SK-N-SH (cell line): ENCODE data around the gene HNRNPAB. TPM values are rescaled to one million over a fixed set of nuclear protein-coding genes. Genes with fewer than 3 reads are reported as not detected.
A peak's percentile ranks its signal among the peaks of the same experiment; 100 is the strongest.

Experiments
- CTCF ChIA-PET: fragments of 300-600, 350-600 bp; formaldehyde crosslinking; extraction: SDS; loops from one replicate; lab custom pipeline; 2021; lab: Yijun Ruan, JAX
- POLR2A ChIA-PET: fragments of 350-600 bp; sonication (Branson Sonifier 250); formaldehyde crosslinking; extraction: SDS; loops from one replicate; lab custom pipeline; 2020; ENCODE audit warnings: antibody characterized with exemption, inconsistent platforms; lab: Yijun Ruan, JAX
- DNase-seq: peaks from one replicate; pipeline ENCODE4 v3.0.0; 2012
- H2AFZ ChIP-seq: fragments of 200-600 bp; sonication (generic); 2 replicates; pipeline ENCODE4 v1.8.1; 2016; ENCODE audit warnings: antibody characterized with exemption, mild to moderate bottlenecking, low read depth
- H3F3A ChIP-seq: fragments of 200-600 bp; sonication (generic); replicated peaks from 2 replicates; pipeline ENCODE3; 2016; ENCODE audit warnings: antibody characterized with exemption, mild to moderate bottlenecking; ENCODE audit not compliant: insufficient read depth
- H3K27ac ChIP-seq, 2 experiments: fragments of 200-500 bp in 1 of 2; fragments of 200-600 bp in 1 of 2; sonication (Bioruptor generic) in 1 of 2; sonication (generic), shearing (Covaris generic) in 1 of 2; 2 replicates each; pipeline versions ENCODE4 v1.5.1 to v1.6.1; 2014 to 2016; ENCODE audit warnings: low read depth in 2 of 2, inconsistent platforms in 1 of 2, low read length in 1 of 2, mild to moderate bottlenecking in 1 of 2, mixed read lengths in 1 of 2
- H3K27me3 ChIP-seq: fragments of 200-600 bp; sonication (generic), shearing (Covaris generic); 2 replicates; pipeline ENCODE4 v1.6.1; 2016; ENCODE audit warnings: mixed run types; ENCODE audit not compliant: insufficient read depth
- H3K36me3 ChIP-seq, 2 experiments: fragments of 200-500 bp in 1 of 2; fragments of 200-600 bp in 1 of 2; sonication (Bioruptor generic) in 1 of 2; sonication (generic) in 1 of 2; replicated peaks in 1 of 2; 2 replicates each; pipeline versions ENCODE3 to v1.5.1; 2014 to 2016; ENCODE audit warnings: low read length in 1 of 2, mild to moderate bottlenecking in 1 of 2; ENCODE audit not compliant: insufficient read depth in 2 of 2, control insufficient read depth in 1 of 2
- H3K4me1 ChIP-seq, 2 experiments: fragments of 200-500 bp in 1 of 2; fragments of 200-600 bp in 1 of 2; sonication (Bioruptor generic) in 1 of 2; sonication (generic), shearing (Covaris generic) in 1 of 2; 2 replicates each; pipeline versions ENCODE4 v1.5.1 to v1.6.1; 2014 to 2016; ENCODE audit warnings: low read depth in 1 of 2, low read length in 1 of 2, mixed run types in 1 of 2; ENCODE audit not compliant: insufficient read depth in 2 of 2, control insufficient read depth in 1 of 2
- H3K4me2 ChIP-seq: fragments of 200-600 bp; sonication (generic), shearing (Covaris generic); 2 replicates; pipeline ENCODE4 v1.6.1; 2017; ENCODE audit warnings: mixed run types
- H3K4me3 ChIP-seq, 2 experiments: fragments of 200-500 bp in 1 of 2; fragments of 200-600 bp in 1 of 2; sonication (Bioruptor generic) in 1 of 2; sonication (generic), shearing (Covaris generic) in 1 of 2; 2 replicates each; pipeline versions ENCODE4 v1.5.1 to v1.8.1; 2014 to 2016; ENCODE audit warnings: low read depth in 2 of 2, inconsistent platforms in 1 of 2, low read length in 1 of 2, mild to moderate bottlenecking in 1 of 2, mixed read lengths in 1 of 2, moderate library complexity in 1 of 2
- H3K79me2 ChIP-seq: fragments of 200-600 bp; sonication (generic); 2 replicates; pipeline ENCODE4 v1.8.1; 2017; ENCODE audit warnings: mild to moderate bottlenecking; ENCODE audit not compliant: insufficient read depth
- H3K9ac ChIP-seq: fragments of 200-600 bp; sonication (generic); 2 replicates; pipeline ENCODE4 v1.6.1; 2017; ENCODE audit warnings: mixed run types
- H3K9me2 ChIP-seq: fragments of 200-600 bp; sonication (generic); 2 replicates; pipeline ENCODE4 v1.6.1; 2017; ENCODE audit warnings: mixed run types
- H3K9me3 ChIP-seq: fragments of 200-600 bp; sonication (generic); 2 replicates; pipeline ENCODE4 v1.6.1; 2017; ENCODE audit warnings: mixed run types, mild to moderate bottlenecking, moderate library complexity
- H4K20me1 ChIP-seq: fragments of 200-600 bp; sonication (generic); 2 replicates; pipeline ENCODE4 v1.6.1; 2017; ENCODE audit warnings: mild to moderate bottlenecking, mixed run types; ENCODE audit not compliant: insufficient read depth
- CTCF ChIP-seq: fragments of 200-600 bp; sonication (generic); IDR thresholded peaks from 2 replicates; pipeline ENCODE4 v1.6.1; 2017; ENCODE audit warnings: antibody characterized with exemption, mild to moderate bottlenecking, moderate library complexity
- FOSL2 ChIP-seq: IDR thresholded peaks from 2 replicates; pipeline ENCODE4 v1.4.0; 2012; ENCODE audit warnings: low read depth, mild to moderate bottlenecking, moderate library complexity, borderline replicate concordance
- FOXJ3 ChIP-seq: sonication (generic); formaldehyde crosslinking; IDR thresholded peaks from 2 replicates; pipeline ENCODE4 v1.5.1; 2020; ENCODE audit warnings: mild to moderate bottlenecking, missing genetic modification reagents
- GABPA ChIP-seq: IDR thresholded peaks from 2 replicates; pipeline ENCODE4 v1.4.0; 2012; ENCODE audit warnings: low read depth, mild to moderate bottlenecking
- GATA2 ChIP-seq: sonication (generic); formaldehyde crosslinking; IDR thresholded peaks from 2 replicates; pipeline ENCODE4 v1.5.0; 2020; ENCODE audit warnings: mild to moderate bottlenecking, missing genetic modification reagents
- MEF2A ChIP-seq: IDR thresholded peaks from 2 replicates; pipeline ENCODE4 v1.4.0; 2012; ENCODE audit warnings: low read depth, borderline replicate concordance
- MXI1 ChIP-seq: IDR thresholded peaks from 2 replicates; pipeline ENCODE4 v1.6.1; 2012; ENCODE audit warnings: mild to moderate bottlenecking, low read depth, low read length, improper control_type of control experiment
- NRF1 ChIP-seq: IDR thresholded peaks from 2 replicates; pipeline ENCODE4 v1.6.1; 2012; ENCODE audit warnings: low read depth, mild to moderate bottlenecking, low read length
- RAD21 ChIP-seq: IDR thresholded peaks from 2 replicates; pipeline ENCODE4 v1.6.1; 2012; ENCODE audit warnings: mild to moderate bottlenecking, low read length
- RCOR1 ChIP-seq: fragments of 150-350 bp; IDR thresholded peaks from 2 replicates; pipeline ENCODE4 v1.6.1; 2017; ENCODE audit warnings: antibody characterized with exemption, low read length
- RXRA ChIP-seq: IDR thresholded peaks from 2 replicates; pipeline ENCODE4 v1.4.0; 2012; ENCODE audit warnings: low read depth, mild to moderate bottlenecking, borderline replicate concordance
- SIN3A ChIP-seq: IDR thresholded peaks from 2 replicates; pipeline ENCODE4 v1.6.1; 2012; ENCODE audit warnings: low read depth, mild to moderate bottlenecking, low read length, moderate library complexity, borderline replicate concordance
- SMC3 ChIP-seq: IDR thresholded peaks from 2 replicates; pipeline ENCODE4 v1.6.1; 2012; ENCODE audit warnings: low read depth, low read length, improper control_type of control experiment
- TAF1 ChIP-seq: IDR thresholded peaks from 2 replicates; pipeline ENCODE4 v1.6.1; 2012; ENCODE audit warnings: low read depth, mild to moderate bottlenecking, low read length, moderate library complexity, borderline replicate concordance
- WGBS: methylation state at CpG from one replicate; pipeline ENCODE4 v1.1.6; 2017; ENCODE audit warnings: low lambda C conversion rate; 5-methylcytosine and 5-hydroxymethylcytosine counted together
- polyA plus RNA-seq, 3 experiments: library from polyadenylated mRNA; depleted of rRNA; stranded (reverse); fragments of >200 nt; gene quantifications; 2 replicates each; pipeline ENCODE4 v1.2.3, GENCODE V29; 2012
- TF ChIP-seq, protein P1 (sequence below): IDR thresholded peaks from 2 replicates; pipeline ENCODE4; 2012
- TF ChIP-seq, protein P2 (sequence below): IDR thresholded peaks from 2 replicates; pipeline ENCODE4 v1.6.1; 2012; ENCODE audit warnings: mild to moderate bottlenecking, low read depth, low read length, moderate library complexity
- TF ChIP-seq, protein P3 (sequence below): fragments of 150-350 bp; IDR thresholded peaks from 2 replicates; pipeline ENCODE4 v1.6.1; 2016; ENCODE audit warnings: mild to moderate bottlenecking, low read depth, low read length
- TF ChIP-seq, protein P4 (sequence below): IDR thresholded peaks from 2 replicates; pipeline ENCODE4 v1.4.0; 2012; ENCODE audit warnings: low read depth
- TF ChIP-seq, protein P5 (sequence below): IDR thresholded peaks from 2 replicates; pipeline ENCODE4 v1.4.0; 2012; ENCODE audit warnings: low read depth, borderline replicate concordance

Gene HNRNPAB
- polyA plus RNA-seq, 1 of the 3 experiments (the other 2 are of a cell fraction), result 164 TPM

DNA sequence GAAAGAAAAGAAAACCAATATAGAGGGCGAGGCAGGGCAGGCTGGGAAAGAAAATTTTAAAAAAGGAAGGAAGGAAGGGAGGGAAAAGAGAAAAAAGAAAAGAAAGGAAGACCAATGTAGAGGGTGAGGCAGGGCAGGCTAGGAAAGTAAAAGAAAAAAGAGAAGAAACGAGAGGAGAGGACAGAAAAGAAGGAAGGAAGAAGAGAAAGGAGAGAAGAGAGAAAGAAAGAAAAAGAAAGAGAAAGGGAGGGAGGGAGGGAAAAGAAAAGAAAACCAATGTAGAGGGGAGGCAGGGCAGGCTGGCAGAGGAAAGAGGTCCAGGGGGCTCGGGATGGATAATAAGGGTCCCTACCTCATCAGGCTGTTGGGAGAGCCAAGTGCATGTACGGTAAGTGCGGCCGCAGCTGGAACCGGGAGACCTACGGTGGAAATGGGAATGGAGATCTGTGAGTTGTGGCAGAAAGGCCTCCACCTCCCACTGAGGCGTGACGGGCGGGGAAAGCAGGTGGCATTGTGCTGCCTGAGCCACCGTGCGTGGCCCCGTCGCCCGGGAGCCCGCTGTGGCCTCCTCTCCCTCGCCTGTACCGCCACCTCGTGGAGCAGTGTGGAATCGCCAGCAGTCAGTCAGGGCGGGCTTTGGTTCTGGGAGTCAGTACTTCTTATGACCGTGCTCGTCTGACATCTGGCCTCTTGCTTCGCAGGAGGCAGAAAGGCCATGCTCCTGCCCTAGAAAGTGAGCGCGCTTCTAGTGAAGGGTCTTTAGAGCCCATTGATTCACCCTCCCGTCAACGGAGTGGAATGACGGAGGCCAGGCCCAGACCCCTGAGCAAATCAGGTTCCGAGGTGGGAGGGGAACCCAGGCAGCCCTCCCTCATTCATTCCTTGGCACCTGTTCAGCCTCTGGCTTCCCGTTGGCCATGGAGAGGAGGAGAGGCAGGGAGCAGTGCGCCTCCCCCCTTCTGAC, 40.3 kb upstream of the HNRNPAB start (continued):
- no peak for TF ChIP-seq NRF1
- TF ChIP-seq MXI1, result peak; percentile 67
- no peak for TF ChIP-seq MEF2A
- peak; percentile 94 for TF ChIP-seq RAD21
- no peak for TF ChIP-seq SIN3A
- TF ChIP-seq FOXJ3 (CRISPR knock-in tag), result no peak
- no peak for TF ChIP-seq TAF1
- TF ChIP-seq, protein P1, sequence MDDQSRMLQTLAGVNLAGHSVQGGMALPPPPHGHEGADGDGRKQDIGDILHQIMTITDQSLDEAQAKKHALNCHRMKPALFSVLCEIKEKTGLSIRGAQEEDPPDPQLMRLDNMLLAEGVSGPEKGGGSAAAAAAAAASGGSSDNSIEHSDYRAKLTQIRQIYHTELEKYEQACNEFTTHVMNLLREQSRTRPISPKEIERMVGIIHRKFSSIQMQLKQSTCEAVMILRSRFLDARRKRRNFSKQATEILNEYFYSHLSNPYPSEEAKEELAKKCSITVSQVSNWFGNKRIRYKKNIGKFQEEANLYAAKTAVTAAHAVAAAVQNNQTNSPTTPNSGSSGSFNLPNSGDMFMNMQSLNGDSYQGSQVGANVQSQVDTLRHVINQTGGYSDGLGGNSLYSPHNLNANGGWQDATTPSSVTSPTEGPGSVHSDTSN, result no peak
- TF ChIP-seq, all 33 proteins: peak for 5

DNA sequence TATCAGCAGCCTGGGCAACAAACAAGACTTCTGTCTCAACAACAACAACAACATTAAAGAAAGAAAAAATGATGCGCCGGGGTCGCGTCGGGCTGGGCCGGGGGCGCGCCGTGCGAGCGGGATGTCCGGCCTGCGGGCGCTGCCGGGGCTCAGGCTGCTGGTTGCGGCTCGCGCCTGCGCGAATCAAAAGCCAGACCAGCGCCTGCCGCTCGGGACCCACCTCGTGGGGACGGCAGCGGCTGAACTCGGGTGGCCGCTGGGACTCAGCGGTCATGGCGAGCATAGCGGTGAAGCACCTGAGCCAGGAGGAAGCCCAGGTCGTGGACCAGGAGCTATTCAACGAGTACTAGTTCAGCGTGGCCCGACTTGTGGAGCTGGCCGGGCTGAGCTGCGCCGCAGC, 38.8 kb upstream of the HNRNPAB start:
- no peak overlapping the region for H2AFZ ChIP-seq
- no peaks in the 10 kb centered on the region for H4K20me1 ChIP-seq
- H3F3A ChIP-seq, result no peaks in the 10 kb centered on the region
- H3K4me3 ChIP-seq, result no peak overlapping the region
- no peak for TF ChIP-seq GABPA
- TF ChIP-seq, protein P2, sequence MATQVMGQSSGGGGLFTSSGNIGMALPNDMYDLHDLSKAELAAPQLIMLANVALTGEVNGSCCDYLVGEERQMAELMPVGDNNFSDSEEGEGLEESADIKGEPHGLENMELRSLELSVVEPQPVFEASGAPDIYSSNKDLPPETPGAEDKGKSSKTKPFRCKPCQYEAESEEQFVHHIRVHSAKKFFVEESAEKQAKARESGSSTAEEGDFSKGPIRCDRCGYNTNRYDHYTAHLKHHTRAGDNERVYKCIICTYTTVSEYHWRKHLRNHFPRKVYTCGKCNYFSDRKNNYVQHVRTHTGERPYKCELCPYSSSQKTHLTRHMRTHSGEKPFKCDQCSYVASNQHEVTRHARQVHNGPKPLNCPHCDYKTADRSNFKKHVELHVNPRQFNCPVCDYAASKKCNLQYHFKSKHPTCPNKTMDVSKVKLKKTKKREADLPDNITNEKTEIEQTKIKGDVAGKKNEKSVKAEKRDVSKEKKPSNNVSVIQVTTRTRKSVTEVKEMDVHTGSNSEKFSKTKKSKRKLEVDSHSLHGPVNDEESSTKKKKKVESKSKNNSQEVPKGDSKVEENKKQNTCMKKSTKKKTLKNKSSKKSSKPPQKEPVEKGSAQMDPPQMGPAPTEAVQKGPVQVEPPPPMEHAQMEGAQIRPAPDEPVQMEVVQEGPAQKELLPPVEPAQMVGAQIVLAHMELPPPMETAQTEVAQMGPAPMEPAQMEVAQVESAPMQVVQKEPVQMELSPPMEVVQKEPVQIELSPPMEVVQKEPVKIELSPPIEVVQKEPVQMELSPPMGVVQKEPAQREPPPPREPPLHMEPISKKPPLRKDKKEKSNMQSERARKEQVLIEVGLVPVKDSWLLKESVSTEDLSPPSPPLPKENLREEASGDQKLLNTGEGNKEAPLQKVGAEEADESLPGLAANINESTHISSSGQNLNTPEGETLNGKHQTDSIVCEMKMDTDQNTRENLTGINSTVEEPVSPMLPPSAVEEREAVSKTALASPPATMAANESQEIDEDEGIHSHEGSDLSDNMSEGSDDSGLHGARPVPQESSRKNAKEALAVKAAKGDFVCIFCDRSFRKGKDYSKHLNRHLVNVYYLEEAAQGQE, result no peak
- TF ChIP-seq FOSL2, result no peak
- TF ChIP-seq, protein P3, sequence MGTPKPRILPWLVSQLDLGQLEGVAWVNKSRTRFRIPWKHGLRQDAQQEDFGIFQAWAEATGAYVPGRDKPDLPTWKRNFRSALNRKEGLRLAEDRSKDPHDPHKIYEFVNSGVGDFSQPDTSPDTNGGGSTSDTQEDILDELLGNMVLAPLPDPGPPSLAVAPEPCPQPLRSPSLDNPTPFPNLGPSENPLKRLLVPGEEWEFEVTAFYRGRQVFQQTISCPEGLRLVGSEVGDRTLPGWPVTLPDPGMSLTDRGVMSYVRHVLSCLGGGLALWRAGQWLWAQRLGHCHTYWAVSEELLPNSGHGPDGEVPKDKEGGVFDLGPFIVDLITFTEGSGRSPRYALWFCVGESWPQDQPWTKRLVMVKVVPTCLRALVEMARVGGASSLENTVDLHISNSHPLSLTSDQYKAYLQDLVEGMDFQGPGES, result no peak
- TF ChIP-seq, protein P4, sequence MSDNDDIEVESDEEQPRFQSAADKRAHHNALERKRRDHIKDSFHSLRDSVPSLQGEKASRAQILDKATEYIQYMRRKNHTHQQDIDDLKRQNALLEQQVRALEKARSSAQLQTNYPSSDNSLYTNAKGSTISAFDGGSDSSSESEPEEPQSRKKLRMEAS, result no peak
- TF ChIP-seq, protein P5, sequence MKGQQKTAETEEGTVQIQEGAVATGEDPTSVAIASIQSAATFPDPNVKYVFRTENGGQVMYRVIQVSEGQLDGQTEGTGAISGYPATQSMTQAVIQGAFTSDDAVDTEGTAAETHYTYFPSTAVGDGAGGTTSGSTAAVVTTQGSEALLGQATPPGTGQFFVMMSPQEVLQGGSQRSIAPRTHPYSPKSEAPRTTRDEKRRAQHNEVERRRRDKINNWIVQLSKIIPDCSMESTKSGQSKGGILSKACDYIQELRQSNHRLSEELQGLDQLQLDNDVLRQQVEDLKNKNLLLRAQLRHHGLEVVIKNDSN, result no peak
- TF ChIP-seq SMC3, result no peak
- no peak for TF ChIP-seq FOXJ3 (CRISPR knock-in tag)
- no peak for TF ChIP-seq CTCF
- no peak for TF ChIP-seq GATA2 (CRISPR knock-in tag)
- TF ChIP-seq RXRA, result no peak
- TF ChIP-seq RCOR1, result no peak
- H3K79me2 ChIP-seq, result no peaks in the 10 kb centered on the region
- ChIA-PET CTCF (interaction anchor here (1.1 to 1.5 kb wide), 3 partner anchors 45 to 90 kb away, joined by 3 to 11 read pairs (median 4); no protein-coding TSS in a partner anchor), POLR2A (no interaction called here)
- H3K4me2 ChIP-seq, result no peak overlapping the region
- WGBS, result 87% methylated on average over 28 of the region's 38 CpGs
- no peaks in the 10 kb centered on the region for H3K36me3 ChIP-seq
- peaks cover 0 to 8% of the 10 kb centered on the region in 2 experiments; a peak in 1 of 4 replicates for H3K4me1 ChIP-seq
- no peak overlapping the region for H3K27ac ChIP-seq
- no peak overlapping the region for H3K9ac ChIP-seq
- no peaks in the 10 kb centered on the region for H3K9me2 ChIP-seq
- DNase-seq, result no peak
- no peaks in the 10 kb centered on the region for H3K27me3 ChIP-seq
- no peaks in the 10 kb centered on the region for H3K9me3 ChIP-seq
